GM21576 (cell line): ENCODE measurements around the gene PRUNE2.

Experiments used
- ATAC-seq: cut with Tn5 transposase; IDR thresholded peaks from one replicate; pipeline ENCODE4 v1.9.1; 2021; ENCODE audit warnings: mild to moderate bottlenecking, moderate library complexity; ENCODE audit not compliant: unreplicated experiment

The PRUNE2 gene

GRCh38 chr9:76642701-76643209, 263.2 kb downstream of the PRUNE2 start:
- no peak for ATAC-seq

- no peak for ATAC-seq
Measured at GRCh38 chr9:76642074-76642473, 263.8 kb downstream of the PRUNE2 start.

- no peak for ATAC-seq
Measured at GRCh38 chr9:76638001-76638400, 267.9 kb downstream of the PRUNE2 start.

GRCh38 chr9:76637416-76637815, 268.5 kb downstream of the PRUNE2 start:
- ATAC-seq: no peak

GRCh38 chr9:76634356-76635054, 271.4 kb downstream of the PRUNE2 start:
- no peak for ATAC-seq

GRCh38 chr9:76630916-76631315, 275.0 kb downstream of the PRUNE2 start:
- ATAC-seq: no peak

- no peak for ATAC-seq
Measured at GRCh38 chr9:76629205-76629990, 276.5 kb downstream of the PRUNE2 start.

- ATAC-seq: no peak
Measured at GRCh38 chr9:76628155-76628554, 277.8 kb downstream of the PRUNE2 start.

- no peak for ATAC-seq
Measured at GRCh38 chr9:76626980-76627379, 278.9 kb downstream of the PRUNE2 start.

- no peak for ATAC-seq
Measured at GRCh38 chr9:76626141-76626540, 279.8 kb downstream of the PRUNE2 start.

- peak; percentile 96 for ATAC-seq
Measured at GRCh38 chr9:76624391-76625048, 281.4 kb downstream of the PRUNE2 start.

- no peak for ATAC-seq
Measured at GRCh38 chr9:76620996-76621395, 284.9 kb downstream of the PRUNE2 start.

GRCh38 chr9:76620581-76620980, 285.3 kb downstream of the PRUNE2 start:
- no peak for ATAC-seq

GRCh38 chr9:76619640-76620039, 286.3 kb downstream of the PRUNE2 start:
- ATAC-seq: no peak

GRCh38 chr9:76619197-76619596, 286.7 kb downstream of the PRUNE2 start:
- ATAC-seq: no peak

- ATAC-seq: no peak
Measured at GRCh38 chr9:76618762-76619161, 287.2 kb downstream of the PRUNE2 start.

GRCh38 chr9:76617497-76618175, 288.3 kb downstream of the PRUNE2 start:
- ATAC-seq: no peak

- no peak for ATAC-seq
Measured at GRCh38 chr9:76616780-76617179, 289.1 kb downstream of the PRUNE2 start.

GRCh38 chr9:76615177-76615603, 290.7 kb downstream of the PRUNE2 start:
- peak; percentile 54 for ATAC-seq

GRCh38 chr9:76613974-76614373, 291.9 kb downstream of the PRUNE2 start:
- ATAC-seq: no peak
